Measurements from ENCODE around the gene SSC5D. TPM values are rescaled to one million over a fixed set of nuclear protein-coding genes. Genes with fewer than 3 reads are reported as not detected.

Gene SSC5D
- total and polyA plus RNA-seq, 9 of the 15 experiments (the other 6 are each of a cell fraction or from before 2014, with no cell fraction given): 0.04 to 0.71 (median 0.14) TPM; not detected in 2

GRCh38 chr19:55461259-55461973 lies 26.8 kb upstream of the SSC5D start, which contains the start of gene ISOC2 (continued):
- no peak for TF ChIP-seq ZBTB2 (IDR thresholded peaks at IDR 0.05)
- TF ChIP-seq CREM (IDR thresholded peaks at IDR 0.05; ENCODE audit: low read depth): peak; percentile 83
- TF ChIP-seq PRDM10 (IDR thresholded peaks at IDR 0.05; ENCODE audit: partially characterized antibody): no peak
- no peak for TF ChIP-seq ZBTB5 (IDR thresholded peaks at IDR 0.05)
- no peak for TF ChIP-seq ZNF764 (CRISPR knock-in tag; IDR thresholded peaks at IDR 0.05; ENCODE audit: low read depth)
- no peak for TF ChIP-seq GTF2A2 (tag; IDR thresholded peaks at IDR 0.05)
- no peak for TF ChIP-seq SFPQ (IDR thresholded peaks at IDR 0.05; ENCODE audit: low read depth, low read length)
- peak; percentile 76 for TF ChIP-seq NFYB (IDR thresholded peaks at IDR 0.05; ENCODE audit: extremely low read depth, insufficient read length)
- no peak for TF ChIP-seq PHF21A (IDR thresholded peaks at IDR 0.05; ENCODE audit: borderline replicate concordance, low read depth)
- TF ChIP-seq ZNF695 (CRISPR knock-in tag; IDR thresholded peaks at IDR 0.05): no peak
- peak; percentile 62; the same call in 1 of the 2 replicates for TF ChIP-seq ARID1B (IDR thresholded peaks at IDR 0.05)
- no peak for TF ChIP-seq E2F8 (IDR thresholded peaks at IDR 0.05; ENCODE audit: low read depth, partially characterized antibody)
- 0 out of 2 replicates have a peak, but pooled peaks have one; percentile 13 for TF ChIP-seq MITF (IDR thresholded peaks at IDR 0.05)
